Activated CD8-positive, alpha-beta memory T cell treated with anti-CD3 and anti-CD28 coated beads, Interleukin-2, amount 50 U/mL, for 1 hour (primary cell): ENCODE data around the gene C2CD3.
"Not testable (repeated sequence)": the region's sequence is repeated elsewhere in the genome, so short reads cannot be mapped to it uniquely, and the experiment has no call there.

Source experiments
- DNase-seq: peaks from one replicate; pipeline ENCODE4 v3.0.0-alpha.2; 2020; ENCODE audit errors: extremely low read depth

C2CD3 gene

GRCh38 chr11:74120260-74121035 lies 50.4 kb downstream of the C2CD3 start:
- not testable (repeated sequence) for DNase-seq

DNA sequence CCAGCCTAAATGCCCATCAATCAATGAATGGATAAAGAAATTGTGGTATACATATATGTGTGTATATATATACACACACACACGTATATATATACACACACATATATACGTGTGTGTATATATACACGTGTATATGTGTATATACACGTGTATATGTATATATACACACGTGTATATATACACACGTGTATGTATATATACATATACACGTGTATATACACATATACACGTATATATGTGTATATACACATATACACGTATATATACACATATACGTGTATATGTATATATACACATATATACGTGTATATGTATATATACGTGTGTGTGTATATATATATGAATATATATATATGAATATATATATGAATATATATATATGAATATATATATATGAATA lies 54.1 kb downstream of the C2CD3 start:
- no peak for DNase-seq

DNA sequence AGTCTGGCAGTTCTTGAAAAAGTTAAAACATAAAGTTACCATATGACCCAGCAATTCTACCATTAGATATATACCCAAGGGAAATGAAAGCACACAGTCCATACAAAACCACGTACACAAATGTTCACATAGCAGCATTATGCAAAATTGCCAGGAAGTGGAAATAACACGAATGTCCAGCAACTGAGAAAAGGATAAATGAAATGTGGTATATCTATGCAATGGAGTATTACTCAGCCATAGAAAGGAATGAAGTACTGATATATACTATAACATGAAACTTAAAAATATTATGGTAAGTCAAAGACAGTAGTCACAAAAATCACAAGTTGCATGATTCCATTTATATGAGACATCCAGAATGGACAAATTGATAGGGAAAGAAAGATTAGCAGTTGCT lies 57.9 kb downstream of the C2CD3 start:
- DNase-seq: no peak

GRCh38 chr11:74106124-74106523 lies 64.7 kb downstream of the C2CD3 start:
- DNase-seq: no peak

DNA sequence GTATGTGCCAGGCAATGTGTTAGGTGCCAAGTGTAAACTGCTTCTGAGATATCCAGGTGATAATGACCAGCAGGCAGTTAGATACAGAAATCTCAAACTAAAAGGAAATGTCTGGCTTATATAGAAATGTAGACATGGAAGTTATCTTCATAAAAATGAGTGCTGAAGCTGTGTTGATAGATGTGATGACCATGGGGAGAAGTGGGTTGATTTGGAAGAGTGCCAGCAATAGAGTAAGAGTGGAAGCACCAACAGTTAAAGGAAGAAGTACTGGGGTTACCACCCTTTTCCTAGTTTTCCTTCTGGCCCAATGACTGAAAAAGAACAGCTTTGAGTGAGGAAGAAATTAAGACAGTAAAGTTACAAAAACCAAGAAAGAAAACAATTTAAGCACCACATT lies 68.5 kb downstream of the C2CD3 start:
- DNase-seq: no peak

DNA sequence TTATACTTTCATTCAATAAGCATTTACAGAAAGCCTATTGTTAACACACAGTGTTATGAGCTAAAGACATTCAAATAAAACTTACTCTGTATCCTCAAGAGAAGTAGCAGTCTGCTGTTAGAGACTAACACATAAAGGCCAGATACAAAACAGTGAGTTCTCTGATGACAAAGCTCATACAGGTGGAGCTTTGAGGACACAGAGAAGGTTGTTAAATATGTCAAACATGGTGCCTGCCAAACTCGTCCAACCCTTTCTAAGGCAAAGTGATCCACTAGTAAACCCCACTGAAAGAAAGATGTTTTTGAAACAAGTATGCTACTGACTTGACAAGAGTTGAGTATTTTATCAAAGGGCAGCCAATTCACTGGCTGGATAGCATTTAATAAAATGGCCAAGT lies 70.1 kb downstream of the C2CD3 start:
- no peak for DNase-seq

DNA sequence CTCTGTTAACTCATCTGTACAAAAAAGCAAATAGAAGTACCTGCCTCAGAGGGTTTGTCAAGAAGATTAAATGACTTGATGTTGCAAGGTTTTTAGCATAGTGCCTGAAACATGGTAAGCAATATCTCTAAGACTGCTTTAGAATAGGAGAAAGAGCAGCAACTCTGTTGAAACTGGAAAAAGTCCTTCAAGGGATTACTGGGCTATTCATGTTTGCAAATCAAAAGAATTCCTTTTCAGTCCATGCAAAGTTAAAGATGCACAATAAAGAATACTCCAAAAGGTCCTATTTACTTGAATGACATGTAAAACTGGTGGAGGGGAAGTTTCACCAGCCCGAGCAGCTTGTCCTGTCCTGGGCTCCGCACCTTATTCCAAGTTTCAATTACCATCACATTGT lies 70.6 kb downstream of the C2CD3 start:
- DNase-seq: no peak

DNA sequence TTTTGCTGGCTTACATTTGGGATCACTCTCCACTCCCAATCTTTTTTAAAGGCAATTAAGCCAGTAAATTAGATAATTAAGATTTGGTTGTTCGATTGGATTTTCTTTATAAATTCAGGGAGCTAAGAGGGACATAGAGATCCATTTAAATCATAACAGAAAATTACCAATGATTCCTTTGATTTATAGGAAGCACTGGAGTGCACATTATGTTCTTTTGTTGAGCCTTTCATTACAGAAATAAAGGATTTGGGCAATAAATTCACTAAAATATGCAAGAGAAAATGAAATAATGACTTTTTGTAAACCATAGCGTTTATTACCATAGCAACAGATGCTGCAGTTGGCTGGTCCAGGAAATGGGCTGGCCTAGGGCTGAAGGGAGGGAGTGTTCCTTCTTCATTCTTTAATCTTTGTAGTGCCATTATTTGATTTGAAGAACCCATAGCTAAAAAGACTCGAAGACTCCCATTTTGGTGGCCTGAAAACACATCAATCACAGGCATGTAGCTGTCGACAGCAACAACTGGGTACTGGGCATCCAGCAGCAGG lies 73.0 kb downstream of the C2CD3 start:
- no peak for DNase-seq

- no peak for DNase-seq
These were observed 76.4 kb downstream of the C2CD3 start for GRCh38 chr11:74094393-74094792.

DNA sequence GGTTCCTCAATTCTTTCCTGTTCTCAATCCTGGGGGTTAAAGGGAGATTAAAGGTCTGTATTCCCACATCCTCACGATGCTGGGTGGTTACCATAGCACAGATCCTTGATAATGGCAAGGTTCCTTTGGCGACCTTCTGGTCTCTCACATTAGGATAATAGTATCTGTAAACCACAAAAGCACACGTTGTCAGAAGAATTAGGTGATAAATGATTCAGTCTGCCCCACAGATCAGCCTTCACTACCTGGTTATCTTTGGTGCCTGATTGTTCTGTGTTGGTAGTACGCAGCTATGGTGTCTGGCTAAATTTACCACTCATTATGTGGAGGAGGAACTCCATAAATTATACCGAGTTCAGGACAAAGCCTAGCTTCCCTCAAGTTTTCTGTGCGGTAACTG lies 78.4 kb downstream of the C2CD3 start:
- no peak for DNase-seq

- no peak for DNase-seq
These were observed 79.3 kb downstream of the C2CD3 start for GRCh38 chr11:74091549-74091948.

GRCh38 chr11:74090701-74091100 lies 80.1 kb downstream of the C2CD3 start:
- DNase-seq: no peak

- DNase-seq: no peak
These were observed 84.4 kb downstream of the C2CD3 start for GRCh38 chr11:74086242-74086884.

GRCh38 chr11:74085542-74085892 lies 85.3 kb downstream of the C2CD3 start:
- no peak for DNase-seq

GRCh38 chr11:74084796-74085541 lies 85.8 kb downstream of the C2CD3 start:
- no peak for DNase-seq

DNA sequence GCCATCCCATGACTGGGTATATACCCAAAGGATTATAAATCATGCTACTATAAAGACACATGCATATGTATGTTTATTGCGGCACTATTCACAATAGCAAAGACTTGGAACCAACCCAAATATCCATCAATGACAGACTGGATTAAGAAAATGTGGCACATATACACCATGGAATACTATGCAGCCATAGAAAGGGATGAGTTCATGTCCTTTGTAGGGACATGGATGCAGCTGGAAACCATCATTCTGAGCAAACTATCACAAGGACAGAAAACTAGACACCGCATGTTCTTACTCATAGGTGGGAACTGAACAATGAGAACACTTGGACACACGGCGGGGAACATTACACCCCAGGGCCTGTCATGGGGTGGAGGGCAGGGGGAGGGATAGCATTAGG lies 86.9 kb downstream of the C2CD3 start:
- not testable (repeated sequence) for DNase-seq

GRCh38 chr11:74081428-74081827 lies 89.4 kb downstream of the C2CD3 start:
- DNase-seq: no peak

DNA sequence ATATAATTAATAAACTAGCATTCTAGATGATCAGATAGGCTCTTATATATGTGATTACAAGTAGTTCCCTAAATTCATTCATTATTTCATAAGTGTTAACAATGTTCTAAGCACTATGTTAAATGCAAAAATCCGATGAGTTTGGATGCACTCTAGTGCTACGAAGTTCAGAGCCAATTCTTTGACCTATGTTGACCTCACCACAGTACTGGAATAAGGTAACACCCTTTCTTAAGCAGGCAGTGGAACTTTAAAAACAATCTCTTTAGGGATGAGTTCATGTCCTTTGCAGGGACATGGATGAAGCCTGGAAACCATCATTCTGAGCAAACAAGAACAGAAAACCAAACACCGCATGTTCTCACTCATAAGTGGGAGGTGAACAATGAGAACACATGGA lies 93.6 kb downstream of the C2CD3 start:
- DNase-seq: no peak

DNA sequence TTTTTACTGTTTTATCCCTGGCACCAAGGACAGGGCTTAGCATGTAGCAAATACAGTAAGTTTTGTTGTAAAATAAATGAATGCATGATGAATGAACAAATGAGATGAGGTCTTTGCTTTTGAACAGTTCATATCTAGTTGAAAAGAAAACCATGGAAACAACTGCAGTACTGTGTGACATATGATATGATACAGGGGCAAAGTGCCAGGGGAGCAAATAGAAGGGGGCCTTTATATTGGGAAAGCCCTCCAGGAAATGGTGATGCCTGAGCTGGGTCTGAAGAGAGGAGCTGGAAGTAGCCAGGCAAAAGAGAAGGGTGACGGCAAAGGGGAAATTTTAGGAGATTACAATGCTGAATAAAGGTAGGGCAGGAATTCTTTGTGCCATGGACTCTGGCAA lies 98.1 kb downstream of the C2CD3 start:
- no peak for DNase-seq

- no peak for DNase-seq
These were observed 98.5 kb downstream of the C2CD3 start for GRCh38 chr11:74072286-74072685.

GRCh38 chr11:74070723-74071492 lies 99.9 kb downstream of the C2CD3 start:
- DNase-seq: no peak
